RWPE1 (cell line): Measurements from ENCODE around the gene SEC22A.

Experiments
- CTCF ChIA-PET: fragments of 350-600 bp; sonication (Branson Sonifier 250); formaldehyde crosslinking; extraction: SDS; loops from one replicate; lab custom pipeline; 2021; lab: Yijun Ruan, JAX
- POLR2A ChIA-PET: fragments of 400-600 bp; formaldehyde crosslinking; extraction: SDS; loops from one replicate; lab custom pipeline; 2020; ENCODE audit warnings: antibody characterized with exemption; ENCODE audit not compliant: low non-redundant PET; lab: Yijun Ruan, JAX
- DNase-seq: peaks from one replicate; pipeline ENCODE4 v3.0.0; 2012; ENCODE audit warnings: low spot score
- H3K27ac ChIP-seq: fragments of 450-650 bp; 2 replicates; pipeline ENCODE4 v1.5.1; 2017
- CTCF ChIP-seq: fragments of 450-650 bp; conservative IDR thresholded peaks from 2 replicates; pipeline ENCODE4 v1.5.1; 2017; ENCODE audit warnings: low read depth, mild to moderate bottlenecking

Gene SEC22A

GRCh38 chr3:123277106-123277505 lies 75.4 kb downstream of the SEC22A start:
- DNase-seq: no peak
- TF ChIP-seq CTCF: no peak
- CTCF ChIA-PET: interaction anchor here (0.9 kb wide), 1 partner anchor 9 kb away, joined by 4 read pairs; no protein-coding TSS in a partner anchor
- POLR2A ChIA-PET: no interaction called here
- no peak overlapping the region for H3K27ac ChIP-seq

- DNase-seq: no peak
- no peak overlapping the region for H3K27ac ChIP-seq
- no peak for TF ChIP-seq CTCF
- POLR2A ChIA-PET: no interaction called here
- CTCF ChIA-PET: interaction anchor here (0.6 kb wide), 1 partner anchor 36 kb away, joined by 3 read pairs; no protein-coding TSS in a partner anchor
Measured at GRCh38 chr3:123278446-123278845, 76.7 kb downstream of the SEC22A start.

GRCh38 chr3:123279121-123279520 lies 77.4 kb downstream of the SEC22A start:
- DNase-seq: no peak
- TF ChIP-seq CTCF: no peak
- POLR2A ChIA-PET: no interaction called here
- CTCF ChIA-PET: interaction anchor here (0.6 kb wide), 1 partner anchor 37 kb away, joined by 3 read pairs; no protein-coding TSS in a partner anchor
- H3K27ac ChIP-seq: no peak overlapping the region

GRCh38 chr3:123281406-123281805 lies 79.7 kb downstream of the SEC22A start:
- no peak for TF ChIP-seq CTCF
- DNase-seq: no peak
- ChIA-PET POLR2A (no interaction called here), CTCF (no interaction called here)
- H3K27ac ChIP-seq: no peak overlapping the region

GRCh38 chr3:123281929-123282328 lies 80.2 kb downstream of the SEC22A start:
- ChIA-PET CTCF (interaction anchor here (0.5 kb wide), 1 partner anchor 185 kb away, joined by 3 read pairs; no protein-coding TSS in a partner anchor), POLR2A (no interaction called here)
- no peak for TF ChIP-seq CTCF
- DNase-seq: no peak
- H3K27ac ChIP-seq: no peak overlapping the region

GRCh38 chr3:123282461-123282860 lies 80.7 kb downstream of the SEC22A start:
- no peak for DNase-seq
- no peak overlapping the region for H3K27ac ChIP-seq
- TF ChIP-seq CTCF: no peak
- CTCF ChIA-PET: interaction anchor here (0.5 kb wide), 1 partner anchor 184 kb away, joined by 3 read pairs; no protein-coding TSS in a partner anchor
- POLR2A ChIA-PET: no interaction called here
